GM21360 (cell line): ENCODE results near the gene MDH1B.

ENCODE experiments used
- ATAC-seq: cut with Tn5 transposase; IDR thresholded peaks from one replicate; pipeline ENCODE4 v1.9.1; 2021; ENCODE audit warnings: mild to moderate bottlenecking, moderate library complexity; ENCODE audit not compliant: unreplicated experiment

MDH1B gene

GRCh38 chr2:206698811-206699210 lies 66.3 kb downstream of the MDH1B start:
- no peak for ATAC-seq

- ATAC-seq: no peak
Observed at GRCh38 chr2:206696910-206697309, 68.2 kb downstream of the MDH1B start.

- no peak for ATAC-seq
Observed at GRCh38 chr2:206693399-206694137, 71.6 kb downstream of the MDH1B start.

GRCh38 chr2:206692971-206693370 lies 72.2 kb downstream of the MDH1B start:
- ATAC-seq: no peak

GRCh38 chr2:206688990-206689389 lies 76.1 kb downstream of the MDH1B start:
- no peak for ATAC-seq

GRCh38 chr2:206688453-206688852 lies 76.7 kb downstream of the MDH1B start:
- no peak for ATAC-seq
